IPS-18c (cell line): Measurements from ENCODE around the gene PNCK.

Experiments
- H3K4me3 ChIP-seq: 2 replicates; pipeline ENCODE4 v1.7.0; 2013; ENCODE audit warnings: low read depth, mild to moderate bottlenecking, low read length, moderate library complexity; ENCODE audit not compliant: insufficient read depth
- H3K9me3 ChIP-seq: one replicate; pipeline ENCODE4 v1.6.1; 2013; ENCODE audit warnings: mild to moderate bottlenecking, low read length, moderate library complexity; ENCODE audit not compliant: control insufficient read depth, insufficient read depth

PNCK gene

GRCh38 chrX:153640736-153641575 is 32.7 kb downstream of the PNCK start:
- H3K4me3 ChIP-seq = no peak overlapping the region

DNA sequence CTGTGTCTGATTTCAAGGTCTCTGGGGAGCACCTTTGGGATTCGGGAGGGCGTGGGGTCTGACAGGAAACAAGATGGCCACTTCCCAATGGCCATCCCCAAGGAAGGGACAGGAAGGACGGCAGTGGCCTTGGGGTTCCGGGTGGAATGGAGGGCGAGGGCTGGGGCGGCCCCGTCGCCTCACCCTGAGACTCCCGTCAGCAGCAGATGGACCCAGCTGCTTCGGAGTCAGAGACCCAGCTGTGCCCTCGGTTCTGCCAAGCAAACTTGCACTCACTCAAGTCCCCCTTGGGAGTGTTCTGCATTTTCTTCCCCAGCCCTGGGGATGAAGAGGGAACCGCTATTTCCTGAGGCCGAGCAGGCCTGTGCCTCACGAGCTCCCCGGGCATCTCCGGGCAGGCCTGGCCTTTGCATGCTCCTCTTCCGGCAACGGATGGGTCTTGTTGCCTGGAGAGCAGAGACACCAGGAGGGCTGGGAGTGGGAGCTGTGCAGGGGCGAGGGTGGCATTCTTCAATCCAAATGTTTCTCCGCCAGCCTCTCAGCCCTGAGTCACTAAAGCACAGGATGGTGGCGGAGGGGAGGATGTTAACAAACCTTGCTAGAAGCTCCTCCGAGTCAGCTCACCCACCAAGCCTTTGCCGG is 33.4 kb downstream of the PNCK start:
- peaks cover 13% of the 10 kb centered on the region for H3K9me3 ChIP-seq
- H3K4me3 ChIP-seq = no peak overlapping the region

More at GRCh38 chrX:153640736-153641575, 32.7 kb downstream of the PNCK start:
- H3K9me3 ChIP-seq = peaks cover 13% of the 10 kb centered on the region

DNA sequence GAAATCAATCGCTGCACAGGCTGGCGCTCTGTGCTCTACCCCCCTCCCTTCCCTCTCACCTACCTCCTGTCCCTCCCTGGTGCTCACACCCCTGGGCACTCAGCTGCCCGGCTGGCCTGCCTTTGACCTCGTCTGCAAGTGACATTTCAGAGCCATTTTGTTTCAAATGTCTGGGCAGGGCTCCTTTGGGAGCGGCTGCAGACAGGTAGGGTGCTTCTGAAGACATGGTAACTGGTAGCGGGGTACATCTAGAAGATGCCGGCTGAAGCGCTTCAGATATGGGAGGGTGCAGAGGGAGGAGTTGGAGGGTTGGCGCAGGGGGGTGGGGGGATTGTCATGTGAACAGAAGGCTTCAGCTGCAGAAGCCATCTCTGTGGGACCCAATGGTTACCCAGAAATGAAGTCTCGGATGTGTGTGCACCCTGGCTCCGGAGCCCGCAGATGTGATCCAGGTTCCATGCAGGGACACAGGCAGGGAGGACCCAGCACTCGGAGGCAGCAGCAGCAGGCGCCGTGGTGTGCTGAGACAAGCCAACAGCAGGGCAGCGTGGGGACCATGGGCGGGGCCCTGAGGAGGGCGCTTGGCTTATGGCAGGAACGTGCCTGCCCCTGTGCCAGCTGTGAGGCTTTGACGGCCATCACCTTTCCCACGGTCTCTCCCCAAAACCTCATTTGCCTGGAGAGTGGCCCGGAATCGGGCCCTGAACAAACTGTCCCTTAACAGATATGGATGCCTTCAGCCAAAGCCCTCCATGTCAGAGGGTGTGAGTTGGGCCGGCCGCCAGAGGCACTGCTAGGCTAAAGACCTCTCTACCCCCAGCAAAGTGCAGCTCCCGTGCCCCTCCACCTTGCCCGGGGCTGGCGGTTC is 34.2 kb downstream of the PNCK start:
- H3K4me3 ChIP-seq = no peak overlapping the region
- H3K9me3 ChIP-seq = peaks cover 16% of the 10 kb centered on the region

GRCh38 chrX:153638436-153639176 is 35.0 kb downstream of the PNCK start:
- H3K9me3 ChIP-seq = peaks cover 16% of the 10 kb centered on the region
- no peak overlapping the region for H3K4me3 ChIP-seq

GRCh38 chrX:153638041-153638371 is 35.6 kb downstream of the PNCK start:
- no peak overlapping the region; the same call in 1 of the 2 replicates for H3K4me3 ChIP-seq
- peaks cover 16% of the 10 kb centered on the region for H3K9me3 ChIP-seq

DNA sequence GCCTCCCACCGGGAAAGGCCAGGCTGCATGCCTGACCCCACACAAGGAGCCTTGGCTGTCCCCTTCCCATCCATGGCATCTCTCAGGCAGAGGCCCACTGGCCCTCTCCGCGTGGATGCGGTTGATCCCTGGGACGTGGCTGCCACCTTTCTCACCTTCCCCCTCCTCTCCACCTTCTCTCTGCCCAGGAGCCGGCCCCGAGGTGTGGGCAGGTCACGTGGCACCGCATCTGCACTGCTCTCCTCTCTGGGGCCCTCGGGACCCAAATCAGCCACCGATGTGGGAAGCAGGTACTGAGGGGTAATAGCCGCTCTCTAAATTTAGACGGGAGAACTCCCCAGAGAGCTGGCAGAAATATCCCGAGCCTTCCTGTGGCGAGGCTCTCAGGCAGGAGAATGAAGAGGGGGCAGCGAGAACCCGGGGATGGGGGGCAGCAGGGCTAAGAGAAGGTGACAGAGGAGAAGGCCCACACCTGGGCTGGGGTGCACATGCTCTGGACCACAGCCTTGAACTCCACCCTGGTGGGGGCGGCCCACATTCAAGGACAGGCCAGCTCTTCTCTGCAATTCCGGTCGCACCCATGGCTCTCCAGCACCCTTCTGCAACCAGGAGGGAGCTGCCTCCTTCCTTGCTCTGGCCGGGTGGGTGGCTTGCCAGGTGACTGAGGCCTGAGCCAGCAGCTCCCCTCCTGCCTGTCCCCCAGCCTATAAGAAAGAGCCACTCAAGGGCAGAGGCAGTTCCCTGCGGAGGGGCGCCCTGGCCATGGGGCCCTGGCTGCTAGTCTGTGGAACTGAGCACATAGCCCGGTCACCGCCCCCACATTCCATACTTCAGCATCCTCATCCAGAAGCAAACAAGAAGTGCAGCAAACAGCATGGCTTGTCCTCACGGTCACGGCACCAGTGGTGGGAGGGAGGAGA is 36.2 kb downstream of the PNCK start:
- H3K9me3 ChIP-seq = peaks cover 18% of the 10 kb centered on the region

DNA sequence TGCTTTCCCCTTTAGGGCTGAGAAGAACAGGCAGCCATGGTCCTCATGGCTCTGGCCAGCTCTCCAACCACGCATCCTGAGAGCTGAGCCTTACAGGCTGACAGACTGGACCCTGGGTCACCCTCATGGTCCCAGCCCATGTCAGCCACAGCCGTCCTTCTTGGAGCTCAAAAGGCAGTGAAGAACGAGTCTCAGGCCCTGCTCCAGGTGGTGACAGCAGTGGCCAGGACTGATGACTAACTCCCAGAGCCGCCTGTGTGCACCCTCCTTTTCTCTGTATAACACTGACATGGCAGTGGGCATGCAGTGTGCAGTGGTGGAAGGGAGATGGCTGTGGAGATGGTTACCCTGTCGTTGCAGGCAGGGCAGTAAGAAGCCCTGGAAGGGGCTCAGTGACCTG is 36.9 kb downstream of the PNCK start:
- no peak overlapping the region for H3K4me3 ChIP-seq
- peaks cover 19% of the 10 kb centered on the region for H3K9me3 ChIP-seq

More for the DNA sequence above, 36.2 kb downstream of the PNCK start:
- no peak overlapping the region; the same call in 1 of the 2 replicates for H3K4me3 ChIP-seq

- H3K4me3 ChIP-seq = no peak overlapping the region
Observed at GRCh38 chrX:153635788-153636668, 37.6 kb downstream of the PNCK start.

DNA sequence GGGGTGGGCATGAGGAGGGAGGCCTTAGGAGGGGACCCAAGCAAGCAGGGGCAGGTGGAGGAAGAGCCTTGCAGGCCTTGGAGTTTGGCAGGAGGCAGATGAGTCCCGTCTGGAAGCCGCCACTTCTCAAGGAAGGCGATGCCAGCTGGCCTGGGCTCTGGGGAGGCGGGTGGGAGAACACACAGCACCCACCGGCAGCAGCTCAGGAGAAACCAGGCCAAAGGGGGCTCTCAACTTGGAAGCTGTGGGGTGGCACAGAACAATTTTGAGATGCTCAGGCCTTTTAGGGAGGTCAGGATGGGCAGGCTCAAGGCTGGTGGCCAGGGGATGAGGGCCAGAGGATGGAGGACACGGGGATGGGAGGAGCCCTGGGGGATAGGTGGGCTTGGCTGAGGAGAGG is 38.2 kb downstream of the PNCK start:
- Histone ChIP-seq H3K9me3 (peaks cover 16% of the 10 kb centered on the region), H3K4me3 (no peak overlapping the region)

More at GRCh38 chrX:153635788-153636668, 37.6 kb downstream of the PNCK start:
- peaks cover 17% of the 10 kb centered on the region for H3K9me3 ChIP-seq

GRCh38 chrX:153634832-153635231 is 38.8 kb downstream of the PNCK start:
- no peak overlapping the region for H3K4me3 ChIP-seq
- peaks cover 12% of the 10 kb centered on the region for H3K9me3 ChIP-seq

DNA sequence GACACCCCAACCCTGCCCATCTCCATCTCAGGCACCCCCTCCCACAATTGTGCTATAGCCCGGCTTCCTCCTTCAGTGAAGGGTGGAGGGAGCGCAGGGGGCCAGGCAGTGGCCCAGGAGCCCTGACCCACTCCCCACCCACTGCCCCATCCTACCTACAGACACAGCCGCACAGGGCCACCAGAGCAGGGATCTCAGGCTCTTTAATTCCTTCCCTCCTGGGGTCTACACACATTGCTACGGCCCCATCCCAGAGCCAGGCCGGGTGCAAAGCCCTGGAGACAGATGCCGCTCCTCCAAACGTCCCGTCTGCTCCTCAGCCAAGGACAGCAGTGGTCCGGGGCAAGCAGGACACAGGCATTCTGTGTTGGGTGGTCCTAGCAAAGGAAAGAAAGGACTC is 39.4 kb downstream of the PNCK start:
- Histone ChIP-seq H3K4me3 (no peak overlapping the region), H3K9me3 (peaks cover 12% of the 10 kb centered on the region)

DNA sequence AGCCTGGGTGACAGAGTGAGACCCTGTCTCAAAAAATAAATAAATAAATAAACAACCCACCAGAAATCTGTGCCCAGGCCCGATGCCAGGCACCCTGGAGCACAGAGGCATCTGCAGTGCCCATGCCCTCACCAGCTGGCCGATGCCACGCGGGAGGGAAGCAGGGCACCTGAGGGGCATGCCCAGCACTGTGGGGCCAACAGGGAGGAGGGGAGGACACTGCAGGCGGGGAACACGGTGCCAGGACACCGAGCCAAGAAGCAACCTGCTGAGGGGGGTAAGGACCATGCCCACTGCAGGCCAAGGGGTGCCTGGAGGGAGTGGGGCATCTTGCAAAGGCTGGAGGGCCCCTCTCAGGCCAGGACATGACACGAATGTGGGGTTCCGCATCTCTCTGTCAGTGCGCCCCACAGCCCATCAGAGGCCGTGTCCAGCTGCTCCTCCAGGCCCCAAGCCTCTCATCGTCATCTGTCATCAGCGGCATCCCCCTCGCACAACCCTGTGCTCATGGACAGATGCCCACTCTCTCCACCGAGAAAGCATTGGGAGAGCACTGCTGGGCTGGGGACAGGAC is 39.9 kb downstream of the PNCK start:
- Histone ChIP-seq H3K4me3 (no peak overlapping the region), H3K9me3 (peaks cover 12% of the 10 kb centered on the region)

GRCh38 chrX:153633048-153633447 is 40.6 kb downstream of the PNCK start:
- Histone ChIP-seq H3K4me3 (no peak overlapping the region), H3K9me3 (peaks cover 12% of the 10 kb centered on the region)

DNA sequence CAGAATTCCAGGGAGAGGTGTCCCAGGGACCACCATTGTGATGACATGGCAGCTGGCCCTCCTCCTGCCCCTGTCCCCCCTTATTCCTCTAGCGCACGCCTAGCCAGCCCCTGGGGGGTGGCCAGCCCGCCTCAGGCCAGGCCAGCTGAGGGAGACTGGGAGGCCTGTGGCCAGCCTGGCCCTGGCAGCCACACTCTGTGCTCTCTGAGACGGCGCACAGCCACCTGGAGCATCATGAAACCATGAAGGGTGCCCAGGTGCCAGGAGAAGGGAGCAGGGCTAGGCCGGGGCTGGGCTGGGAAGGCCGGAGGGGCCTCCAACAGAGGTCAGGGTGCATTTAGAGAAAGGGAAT is 41.0 kb downstream of the PNCK start:
- H3K4me3 ChIP-seq = no peak overlapping the region
- peaks cover 9% of the 10 kb centered on the region for H3K9me3 ChIP-seq
